SIG-M5 treated with dmso at 0.1 percent for 504 hours (cell line): ENCODE measurements around the gene BUD31.
"Not testable (repeated sequence)": the region's sequence is repeated elsewhere in the genome, so short reads cannot be mapped to it uniquely, and the experiment has no call there.

Experiments used
- DNase-seq: peaks from one replicate; lab custom pipeline; 2025; ENCODE audit not compliant: unreplicated experiment; lab: John Stamatoyannopoulos, UW

BUD31 gene

DNA sequence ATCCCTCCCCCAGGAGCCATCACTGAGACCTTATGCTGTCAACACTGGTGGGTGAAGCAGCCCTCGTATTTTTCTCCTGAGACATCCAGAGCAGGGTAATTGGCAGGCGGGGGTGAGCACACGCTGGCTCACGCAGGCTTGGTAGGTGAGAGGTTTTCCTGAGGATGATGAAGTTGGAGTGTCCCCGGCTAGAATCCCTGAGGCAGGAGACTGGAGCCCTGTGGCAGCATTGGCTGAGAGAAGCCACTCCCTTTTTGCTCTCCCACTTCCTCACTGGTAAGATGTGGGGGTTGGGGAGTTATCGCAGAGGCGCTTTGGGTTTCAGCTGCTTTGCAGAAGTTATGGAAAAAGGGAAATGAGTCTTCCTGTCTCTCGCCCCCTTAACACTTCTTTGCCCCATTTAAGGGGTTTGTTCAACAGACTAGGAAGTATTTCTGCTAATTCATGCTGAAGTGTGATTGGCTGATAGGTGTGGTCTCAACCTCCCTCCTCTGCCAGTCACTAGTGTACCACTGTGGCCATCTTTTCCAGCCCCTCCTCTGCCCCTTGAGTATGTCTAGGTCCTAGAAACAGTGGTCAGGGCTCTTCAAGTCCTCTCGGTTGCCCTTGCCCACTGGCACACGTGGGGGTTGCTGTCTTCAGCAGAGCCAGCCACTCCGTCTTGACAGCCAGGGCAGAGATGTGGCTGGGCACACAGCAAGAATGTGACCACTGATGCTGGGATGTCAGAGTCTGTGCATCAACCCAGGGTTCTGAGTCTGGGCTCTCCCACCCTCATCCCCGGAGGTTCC lies 28.5 kb upstream of the BUD31 start:
- DNase-seq = peak; percentile 99

DNA sequence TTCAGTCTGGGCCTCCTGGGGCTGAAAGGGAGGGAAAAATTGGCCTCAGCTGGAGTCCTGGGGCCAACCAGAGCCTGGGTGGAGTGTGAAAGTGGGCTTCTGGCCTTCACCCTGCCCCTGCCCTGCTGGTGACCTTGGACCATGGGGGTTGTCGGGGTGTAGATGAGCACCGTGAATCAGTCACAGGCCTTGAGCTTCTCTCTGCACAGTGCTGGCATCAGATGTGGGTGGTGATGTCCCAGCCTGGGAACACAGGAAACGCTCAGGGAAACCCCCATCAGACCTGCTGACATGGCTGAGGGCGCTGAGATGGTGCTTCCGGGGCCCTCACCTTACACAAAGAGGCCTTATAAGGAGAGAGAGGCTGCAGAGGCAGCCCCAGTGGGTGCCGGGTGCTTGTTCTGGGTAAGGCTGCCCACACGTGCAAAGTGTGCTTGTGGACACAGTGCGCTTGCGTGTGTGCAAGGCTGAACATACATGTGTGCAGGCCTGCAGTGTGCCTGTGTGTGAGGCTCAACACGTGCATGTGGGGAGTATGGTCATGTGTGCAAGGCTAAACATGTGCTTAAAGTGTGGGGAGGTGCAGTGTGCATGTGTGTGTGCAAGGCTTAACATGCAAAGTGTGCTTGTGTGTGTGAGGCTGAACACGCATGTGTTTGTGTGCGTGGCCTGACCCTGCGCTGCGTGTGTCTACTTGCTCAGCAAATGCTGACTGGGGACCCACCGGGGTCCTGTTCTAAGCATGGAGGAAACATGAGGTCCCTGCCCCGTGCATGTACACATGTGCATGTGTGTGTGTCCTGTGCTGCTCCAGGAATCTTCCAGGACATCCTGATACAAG lies 27.7 kb upstream of the BUD31 start:
- DNase-seq = no peak

DNA sequence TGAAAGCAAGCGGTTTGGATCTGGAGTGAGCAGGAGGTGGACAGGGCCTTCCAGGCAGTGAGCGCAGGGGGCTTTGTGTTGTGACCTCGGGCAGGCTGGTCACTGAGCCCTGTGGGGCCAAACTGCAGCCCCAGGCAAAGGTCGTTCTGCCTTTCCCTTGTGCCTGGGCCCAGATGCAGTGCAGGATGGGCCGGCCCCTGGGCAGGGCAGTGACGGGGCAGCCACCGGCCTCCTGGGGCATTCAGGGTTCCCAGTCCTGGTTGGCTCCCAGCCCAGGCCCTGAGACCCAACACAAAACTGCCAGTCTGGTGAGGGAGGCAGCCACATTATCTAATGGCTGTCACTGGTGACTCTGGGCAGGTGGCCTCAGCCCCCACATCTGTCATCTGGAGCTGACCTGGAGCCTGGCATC lies 27.1 kb upstream of the BUD31 start:
- no peak for DNase-seq

DNA sequence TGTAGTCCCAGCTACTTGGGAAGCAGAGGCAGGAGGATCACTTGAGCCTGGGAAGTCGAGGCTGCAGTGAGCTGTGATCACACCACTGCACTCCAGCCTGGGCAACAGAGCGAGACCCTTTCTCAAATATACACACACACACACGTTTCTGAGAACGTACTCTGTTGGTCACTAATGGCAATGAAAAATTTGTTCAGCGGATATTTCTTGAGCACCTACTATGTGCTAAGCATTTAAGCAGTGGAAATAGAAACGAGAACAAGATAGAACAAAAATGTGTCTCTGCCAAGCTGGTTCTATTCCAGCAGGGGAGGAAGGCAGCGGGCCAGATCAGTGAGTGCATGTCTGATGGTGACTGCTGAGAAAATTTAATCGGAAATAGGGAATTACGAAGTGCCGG lies 25.6 kb upstream of the BUD31 start:
- no peak for DNase-seq

DNA sequence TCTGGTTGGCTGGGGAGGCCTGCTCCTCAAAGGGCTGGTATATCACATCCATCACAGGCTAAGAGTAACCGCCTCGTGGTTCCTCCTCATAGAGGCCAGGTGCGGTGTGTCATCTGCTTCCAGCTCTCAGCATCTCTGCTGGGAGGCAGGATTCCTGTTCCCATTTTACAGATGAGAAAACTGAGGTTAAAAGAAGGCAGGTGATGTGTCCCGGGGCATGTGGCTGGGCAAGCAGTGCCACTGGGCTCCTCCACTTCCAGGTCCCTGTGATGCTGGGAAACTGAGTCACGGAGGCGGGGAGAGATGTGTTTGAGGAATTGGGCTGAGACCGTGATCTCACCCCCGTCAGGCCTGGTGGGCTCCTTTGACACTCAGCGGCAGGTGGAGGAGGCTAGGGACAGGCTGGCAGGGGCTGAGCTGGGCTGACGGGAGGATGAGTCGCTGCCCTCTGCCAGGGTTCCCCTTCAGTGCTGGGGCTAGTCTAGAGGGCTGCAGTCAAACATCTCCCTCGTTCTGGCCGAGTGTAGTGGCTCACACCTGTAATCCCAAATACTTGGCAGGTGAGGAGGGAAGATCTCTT lies 24.9 kb upstream of the BUD31 start:
- no peak for DNase-seq

DNA sequence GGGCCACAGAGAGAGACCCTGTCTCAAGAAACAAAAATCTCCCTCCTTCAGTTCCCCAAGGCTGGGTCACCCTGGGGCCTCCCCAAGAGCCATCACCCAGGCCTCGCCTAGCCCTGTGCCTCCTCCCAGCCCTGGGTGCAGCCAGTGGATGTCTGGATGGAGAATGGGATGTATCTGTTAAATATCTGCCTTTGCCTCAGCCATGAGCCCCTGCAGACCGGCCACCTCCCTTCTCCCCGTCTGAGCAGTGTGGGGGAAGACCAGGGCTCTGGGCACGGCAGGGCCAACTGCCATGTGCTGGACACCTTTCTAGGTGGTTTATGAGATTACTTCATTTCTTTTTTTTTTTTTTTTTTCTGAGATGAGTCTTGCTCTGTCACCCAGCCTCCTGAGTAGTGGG lies 24.2 kb upstream of the BUD31 start:
- no peak for DNase-seq

DNA sequence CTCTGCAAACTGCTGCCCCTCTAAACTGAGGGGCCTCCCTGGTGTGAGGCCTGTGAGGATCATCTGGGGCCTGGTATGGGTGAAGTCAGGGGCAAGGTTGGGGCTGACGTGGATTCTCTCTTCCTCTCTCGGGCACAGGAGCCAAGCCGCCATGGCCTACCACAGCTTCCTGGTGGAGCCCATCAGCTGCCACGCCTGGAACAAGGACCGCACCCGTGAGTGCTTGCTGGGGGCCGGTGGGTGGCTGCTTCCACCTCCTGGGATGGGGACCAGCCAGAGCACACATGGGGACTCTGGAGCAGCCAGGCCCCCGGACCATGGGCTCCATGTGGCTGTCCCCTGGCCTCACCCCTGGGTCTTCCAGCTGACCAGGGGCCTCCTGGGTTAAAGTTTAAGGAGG lies 23.2 kb upstream of the BUD31 start:
- no peak for DNase-seq

DNA sequence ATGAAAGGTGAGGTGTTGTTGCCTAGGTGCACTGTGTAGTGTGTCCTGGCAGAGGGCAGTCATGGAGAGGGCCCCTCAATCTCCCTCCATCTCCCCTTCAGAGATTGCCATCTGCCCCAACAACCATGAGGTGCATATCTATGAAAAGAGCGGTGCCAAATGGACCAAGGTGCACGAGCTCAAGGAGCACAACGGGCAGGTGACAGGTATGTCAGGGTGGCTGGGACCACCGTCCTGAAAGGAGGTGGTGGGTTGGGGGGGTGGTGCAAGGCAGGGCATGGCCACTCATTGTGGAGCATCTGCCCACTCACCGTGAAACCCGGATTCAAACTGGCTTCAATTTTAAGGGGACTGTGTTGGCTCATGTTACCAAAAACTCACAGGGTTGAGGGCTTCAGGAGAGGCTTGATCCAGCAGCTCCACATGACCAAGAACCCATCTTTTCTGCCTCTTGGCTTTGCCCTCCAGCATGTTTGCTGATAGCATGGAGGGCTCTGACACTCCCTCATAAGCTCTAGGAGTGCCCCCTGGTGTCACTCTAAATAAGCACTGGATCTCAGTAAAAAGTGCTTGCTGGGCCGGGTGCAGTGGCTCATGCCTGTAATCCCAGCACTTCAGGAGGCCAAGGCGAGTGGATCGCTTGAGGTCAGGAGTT lies 22.1 kb upstream of the BUD31 start:
- peak; percentile 60 for DNase-seq

DNA sequence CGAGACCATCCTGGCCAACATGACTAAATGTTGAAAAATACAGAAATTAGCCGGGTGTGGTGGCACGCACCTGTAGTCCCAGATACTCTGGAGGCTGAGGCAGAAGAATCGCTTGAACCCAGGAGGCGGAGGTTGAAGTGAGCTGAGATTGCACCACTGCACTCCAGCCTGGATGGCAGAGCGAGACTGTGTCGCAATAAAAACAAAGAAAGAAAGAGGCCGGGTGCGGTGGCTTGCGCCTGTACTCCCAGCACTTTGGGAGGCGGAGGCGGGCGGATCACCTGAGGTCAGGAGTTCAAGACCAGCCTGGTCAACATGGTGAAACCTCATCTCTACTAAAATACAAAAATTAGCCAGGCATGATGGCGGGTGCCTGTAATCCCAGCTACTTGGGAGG lies 21.5 kb upstream of the BUD31 start:
- DNase-seq = not testable (repeated sequence)

DNA sequence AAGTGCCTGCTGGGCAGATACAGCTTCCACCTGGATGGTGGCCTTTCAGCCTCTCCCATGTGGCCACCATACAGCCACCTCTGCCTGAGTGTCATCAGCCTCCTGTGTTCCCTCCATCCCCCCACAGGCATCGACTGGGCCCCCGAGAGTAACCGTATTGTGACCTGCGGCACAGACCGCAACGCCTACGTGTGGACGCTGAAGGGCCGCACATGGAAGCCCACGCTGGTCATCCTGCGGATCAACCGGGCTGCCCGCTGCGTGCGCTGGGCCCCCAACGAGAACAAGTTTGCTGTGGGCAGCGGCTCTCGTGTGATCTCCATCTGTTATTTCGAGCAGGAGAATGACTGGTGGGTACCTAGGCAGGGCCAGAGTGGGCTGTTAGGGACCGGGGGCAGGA lies 20.9 kb upstream of the BUD31 start:
- DNase-seq = no peak

DNA sequence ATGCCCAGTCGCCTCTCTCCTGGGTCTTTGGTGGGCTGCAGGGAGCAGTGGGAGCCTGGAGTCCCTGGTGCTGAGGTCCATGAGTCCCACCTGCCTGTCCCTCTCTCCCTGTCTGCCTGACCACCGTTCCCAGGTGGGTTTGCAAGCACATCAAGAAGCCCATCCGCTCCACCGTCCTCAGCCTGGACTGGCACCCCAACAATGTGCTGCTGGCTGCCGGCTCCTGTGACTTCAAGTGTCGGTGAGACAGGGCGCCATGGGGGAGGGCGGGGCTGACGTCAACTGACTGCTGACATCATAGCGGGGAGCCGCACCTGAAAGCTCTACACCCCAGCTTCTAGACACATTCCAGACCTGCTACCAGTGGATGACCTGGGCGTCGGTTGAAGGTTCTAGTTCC lies 19.0 kb upstream of the BUD31 start:
- DNase-seq = no peak

DNA sequence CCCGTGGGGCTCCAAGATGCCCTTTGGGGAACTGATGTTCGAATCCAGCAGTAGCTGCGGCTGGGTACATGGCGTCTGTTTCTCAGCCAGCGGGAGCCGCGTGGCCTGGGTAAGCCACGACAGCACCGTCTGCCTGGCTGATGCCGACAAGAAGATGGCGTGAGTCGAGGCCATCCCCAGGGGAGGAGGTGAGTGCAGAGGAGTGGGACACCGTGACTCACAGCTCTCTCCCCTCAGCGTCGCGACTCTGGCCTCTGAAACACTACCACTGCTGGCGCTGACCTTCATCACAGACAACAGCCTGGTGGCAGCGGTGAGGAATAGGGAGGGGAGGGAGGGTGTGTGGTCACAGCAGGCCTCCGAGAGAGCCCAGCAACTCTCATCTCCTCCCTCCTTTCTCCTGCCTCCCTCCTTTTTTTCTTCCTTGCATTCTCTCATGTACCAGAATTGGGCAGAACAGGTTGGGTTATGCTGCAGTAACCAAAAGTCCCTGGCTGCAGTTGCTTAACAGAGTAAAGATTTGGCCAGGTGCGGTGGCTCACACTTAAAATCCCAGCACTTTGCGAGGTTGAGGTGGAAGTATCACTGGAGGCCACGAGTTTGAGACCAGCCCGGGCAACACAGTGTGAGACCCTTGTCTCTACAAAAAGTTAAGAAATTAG lies 17.7 kb upstream of the BUD31 start:
- no peak for DNase-seq

DNA sequence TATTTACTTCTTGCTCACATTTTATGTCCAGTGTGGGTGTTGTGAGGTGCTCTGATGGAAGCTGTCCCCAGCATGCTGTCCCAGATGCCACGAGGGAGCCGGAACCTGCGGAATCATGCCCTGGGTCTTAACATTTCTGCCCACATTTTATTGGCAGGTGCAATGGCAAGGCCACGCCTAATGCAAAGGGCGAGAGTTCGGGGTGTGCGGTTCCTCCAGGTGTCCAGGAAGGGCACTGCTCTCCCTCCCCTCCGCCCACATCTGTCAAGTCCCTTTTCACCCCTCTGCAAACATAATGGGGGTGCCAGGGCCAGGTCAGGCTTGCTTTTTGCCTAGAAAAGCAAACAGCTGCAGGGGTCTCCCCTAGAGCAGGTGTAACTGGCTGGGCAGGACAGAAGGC lies 16.7 kb upstream of the BUD31 start:
- DNase-seq = no peak

DNA sequence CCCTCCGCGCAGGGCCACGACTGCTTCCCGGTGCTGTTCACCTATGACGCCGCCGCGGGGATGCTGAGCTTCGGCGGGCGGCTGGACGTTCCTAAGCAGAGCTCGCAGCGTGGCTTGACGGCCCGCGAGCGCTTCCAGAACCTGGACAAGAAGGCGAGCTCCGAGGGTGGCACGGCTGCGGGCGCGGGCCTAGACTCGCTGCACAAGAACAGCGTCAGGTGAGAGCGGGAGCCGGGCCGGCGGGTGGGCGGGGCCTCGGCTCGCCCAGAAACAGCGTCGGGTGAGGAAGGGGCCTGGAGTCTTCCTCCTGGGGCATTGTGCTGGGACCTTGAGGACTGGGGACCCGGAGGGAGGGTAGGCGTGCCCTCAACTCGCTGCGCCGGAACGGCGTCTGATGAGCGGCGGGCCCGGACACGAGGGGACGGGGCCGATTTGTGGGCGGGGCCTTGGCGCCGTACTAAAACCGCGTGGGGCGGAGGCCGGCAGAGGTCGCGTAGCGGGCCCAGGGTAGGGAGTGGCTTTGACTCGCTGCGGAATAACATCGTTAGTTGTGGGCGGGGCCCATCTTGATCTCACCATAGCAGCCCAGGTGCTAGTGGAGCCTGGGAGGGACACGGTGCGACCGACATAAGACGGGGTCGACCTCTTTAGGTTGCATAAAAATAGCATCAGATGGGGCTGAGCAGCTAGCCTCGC lies 16.0 kb upstream of the BUD31 start:
- no peak for DNase-seq

DNA sequence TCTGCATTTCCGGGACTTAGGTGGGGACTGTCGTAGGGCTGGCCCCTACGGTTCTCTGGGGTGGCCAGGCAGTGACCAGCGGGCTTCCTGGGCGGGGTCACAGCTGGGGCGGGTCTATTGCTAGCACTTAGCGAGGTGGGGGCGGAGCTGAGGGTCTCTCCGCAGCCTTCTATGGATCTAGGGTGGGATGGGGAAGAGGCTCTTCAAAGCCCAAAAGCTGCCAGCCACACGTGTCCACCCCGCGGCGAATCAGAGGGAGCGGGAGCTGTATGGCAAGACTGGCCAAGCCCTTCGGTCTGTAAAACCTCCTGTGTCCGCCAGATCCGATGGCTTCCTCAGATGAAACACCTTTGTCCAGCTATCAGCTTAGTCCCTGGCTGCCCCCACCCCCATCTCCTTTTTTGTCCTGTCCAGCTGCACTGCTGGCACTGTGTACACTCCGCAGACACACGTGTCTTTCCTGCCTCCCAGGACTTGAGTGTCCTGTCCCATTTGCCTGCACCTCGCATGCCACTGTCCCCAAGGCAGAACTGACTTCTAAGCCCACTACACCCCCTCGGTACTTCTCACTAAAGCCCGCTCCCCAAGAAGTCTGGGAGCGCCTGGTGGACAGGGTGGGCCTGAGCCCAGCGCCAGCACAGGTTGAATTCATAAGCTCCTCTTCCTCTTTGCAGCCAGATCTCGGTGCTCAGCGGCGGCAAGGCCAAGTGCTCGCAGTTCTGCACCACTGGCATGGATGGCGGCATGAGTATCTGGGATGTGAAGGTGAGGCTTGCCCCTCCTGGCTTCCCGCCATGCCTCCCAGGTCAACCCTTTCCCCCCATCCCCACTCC lies 15.2 kb upstream of the BUD31 start:
- DNase-seq = no peak

DNA sequence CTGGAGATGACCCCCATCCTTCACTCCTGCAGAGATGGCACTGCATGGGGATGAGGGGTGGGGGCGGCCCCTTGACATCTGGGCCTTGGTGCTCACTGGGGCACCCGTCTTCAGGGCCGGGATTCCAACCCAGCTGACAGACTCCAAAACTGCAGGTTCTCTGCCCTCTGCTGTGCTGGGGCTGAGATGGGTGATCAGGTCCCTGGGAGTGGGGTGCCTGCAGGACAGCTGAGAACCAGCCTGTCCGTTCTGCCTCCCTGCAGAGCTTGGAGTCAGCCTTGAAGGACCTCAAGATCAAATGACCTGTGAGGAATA lies 14.6 kb upstream of the BUD31 start:
- DNase-seq = no peak

DNA sequence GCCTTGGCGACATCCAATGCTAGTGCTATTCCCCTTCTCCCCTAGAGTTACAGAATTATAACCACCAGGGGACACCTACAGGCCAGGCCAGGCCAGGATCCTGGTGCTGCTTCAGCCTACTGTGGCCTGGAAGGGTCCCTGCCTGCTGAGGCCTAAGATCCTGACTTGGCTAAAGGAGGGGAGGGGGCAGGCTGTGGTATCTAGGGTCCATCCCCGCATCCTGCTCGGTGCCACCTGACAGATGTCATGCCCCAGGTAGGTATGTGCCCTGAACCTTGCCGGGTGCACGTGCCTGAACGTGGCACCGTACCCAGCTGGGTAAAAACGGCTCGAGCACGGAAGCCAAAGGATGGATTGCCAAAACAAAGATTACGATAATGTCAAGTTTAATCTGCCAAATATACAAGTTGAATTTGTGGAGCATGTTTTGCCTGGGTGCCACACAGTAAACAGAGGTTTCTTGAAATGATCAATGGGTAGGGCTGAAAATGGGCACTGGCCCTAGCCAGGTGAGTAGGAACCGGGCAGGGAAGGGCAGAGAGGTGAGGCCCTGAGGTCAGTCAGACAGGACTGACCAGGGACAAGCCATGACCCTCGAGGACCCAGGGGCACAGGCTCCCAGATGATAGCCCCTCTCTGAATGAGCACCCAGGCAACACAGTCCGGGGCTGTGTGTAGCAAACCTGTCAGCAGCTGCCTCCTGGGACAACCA lies 13.0 kb upstream of the BUD31 start:
- no peak for DNase-seq

DNA sequence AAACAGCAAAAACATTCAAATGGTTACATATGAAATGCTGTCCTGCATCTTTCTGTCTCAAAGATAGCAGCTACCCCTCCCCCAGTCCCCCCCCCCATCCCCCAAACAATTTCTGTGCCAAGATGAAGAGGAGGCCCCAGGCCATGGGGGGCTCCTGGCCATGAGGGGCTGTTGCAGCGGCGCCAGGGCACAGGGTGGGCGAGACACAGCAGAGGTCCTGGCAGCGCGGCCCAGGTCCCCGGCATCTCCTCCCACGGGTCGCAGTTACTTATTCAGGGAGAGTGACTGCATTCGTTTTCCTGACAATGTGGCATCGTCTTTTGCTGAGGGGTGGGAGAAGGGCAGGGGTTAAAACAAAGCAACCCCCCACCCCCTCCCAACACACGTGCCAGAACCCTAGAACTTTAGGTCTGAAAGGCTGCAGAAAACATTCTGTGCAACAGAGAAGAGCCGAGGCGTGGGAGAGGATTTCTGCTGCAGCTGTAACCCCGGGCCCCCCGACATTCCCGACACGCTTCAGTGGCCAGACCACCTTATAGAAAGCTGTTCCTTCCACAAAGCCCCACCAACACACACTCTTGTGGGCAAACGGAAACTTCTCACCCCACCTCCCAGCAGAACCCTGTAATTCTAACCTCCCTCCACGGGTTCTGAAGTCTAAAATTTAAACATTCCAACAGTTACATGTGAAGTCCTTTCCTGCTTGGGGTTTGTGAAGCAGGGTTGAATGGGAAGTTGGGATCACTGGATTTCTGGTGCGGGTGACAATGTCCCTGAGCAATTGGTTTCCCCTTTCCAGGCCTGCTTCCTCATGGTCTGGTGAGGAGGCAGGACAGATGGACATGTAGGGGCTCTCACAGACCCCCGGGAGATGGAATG lies 12.1 kb upstream of the BUD31 start:
- DNase-seq = no peak
